GM23248 (cell line): ENCODE results near the gene ICE1. TPM values are rescaled to one million over a fixed set of nuclear protein-coding genes. Genes with fewer than 3 reads are reported as not detected.
A peak's percentile ranks its signal among the peaks of the same experiment; 100 is the strongest.

Source experiments
- DNase-seq: peaks from one replicate; pipeline ENCODE4 v3.0.0-alpha.2; 2015
- H2AFZ ChIP-seq: fragments of 200-600 bp; sonication (generic); 2 replicates; pipeline ENCODE4 v1.6.1; 2016; ENCODE audit warnings: antibody characterized with exemption
- H3F3A ChIP-seq: fragments of 200-600 bp; sonication (generic); 2 replicates; pipeline ENCODE4 v1.6.1; 2016; ENCODE audit warnings: mild to moderate bottlenecking, antibody characterized with exemption, mixed run types; ENCODE audit not compliant: insufficient read depth
- H3K27ac ChIP-seq: fragments of 200-600 bp; sonication (generic); 2 replicates; pipeline ENCODE4 v1.5.1; 2016; ENCODE audit warnings: mild to moderate bottlenecking
- H3K27me3 ChIP-seq: fragments of 200-600 bp; sonication (generic); replicated peaks from 2 replicates; pipeline ENCODE4 v1.6.1; 2016; ENCODE audit warnings: mild to moderate bottlenecking; ENCODE audit not compliant: insufficient read depth
- H3K36me3 ChIP-seq: fragments of 200-600 bp; sonication (generic); 2 replicates; pipeline ENCODE4 v1.6.1; 2016; ENCODE audit warnings: low read depth, mild to moderate bottlenecking
- H3K4me1 ChIP-seq: fragments of 200-600 bp; sonication (generic); 2 replicates; pipeline ENCODE4 v1.6.1; 2016; ENCODE audit warnings: mild to moderate bottlenecking; ENCODE audit not compliant: insufficient read depth
- H3K4me2 ChIP-seq: fragments of 200-600 bp; sonication (generic); one replicate; pipeline ENCODE4 v1.6.1; 2016; ENCODE audit warnings: mild to moderate bottlenecking; ENCODE audit not compliant: unreplicated experiment
- H3K4me3 ChIP-seq: fragments of 200-600 bp; sonication (generic); 2 replicates; pipeline ENCODE4 v1.5.1; 2016; ENCODE audit warnings: mild to moderate bottlenecking
- H3K79me2 ChIP-seq: fragments of 200-600 bp; sonication (generic); 2 replicates; pipeline ENCODE4 v1.6.1; 2016; ENCODE audit warnings: mild to moderate bottlenecking; ENCODE audit not compliant: insufficient read depth
- H3K9ac ChIP-seq: fragments of 200-600 bp; sonication (generic); 2 replicates; pipeline ENCODE4 v1.6.1; 2016; ENCODE audit warnings: mild to moderate bottlenecking
- H3K9me2 ChIP-seq: fragments of 200-600 bp; sonication (generic); 2 replicates; pipeline ENCODE4 v1.6.1; 2016; ENCODE audit warnings: mixed run types, mild to moderate bottlenecking, moderate library complexity; ENCODE audit not compliant: insufficient read depth
- H3K9me3 ChIP-seq: fragments of 200-600 bp; sonication (generic); one replicate; pipeline ENCODE4 v1.6.1; 2017; ENCODE audit warnings: low read depth
- H4K20me1 ChIP-seq: fragments of 200-600 bp; sonication (generic); 2 replicates; pipeline ENCODE4 v1.6.0; 2016; ENCODE audit not compliant: insufficient read depth
- EZH2 ChIP-seq: fragments of 200-600 bp; sonication (generic); IDR thresholded peaks from 2 replicates; pipeline ENCODE4 v1.6.1; 2018; ENCODE audit warnings: antibody characterized with exemption, mild to moderate bottlenecking; ENCODE audit not compliant: insufficient read depth, poor library complexity, severe bottlenecking
- EZH2phosphoT487 ChIP-seq: fragments of 200-600 bp; sonication (generic); IDR thresholded peaks from 2 replicates; pipeline ENCODE4 v1.6.1; 2018; ENCODE audit warnings: antibody characterized with exemption, moderate library complexity, mild to moderate bottlenecking, low read depth; ENCODE audit not compliant: insufficient read depth
- WGBS, 2 experiments: methylation state at CpG; one replicate each; pipeline ENCODE4 v1.1.6; 2015 to 2017; ENCODE audit warnings: low lambda C conversion rate in 2 of 2, low coverage in 1 of 2; ENCODE audit errors: missing lambda C conversion rate in 2 of 2; 5-methylcytosine and 5-hydroxymethylcytosine counted together
- in situ Hi-C: fragments of 300-500 bp; cut with MboI; formaldehyde crosslinking; loops from 2 replicates; pipeline ENCODE4 v1.15.0; 2020
- polyA plus RNA-seq: library from polyadenylated mRNA; unstranded; fragments of >200 nt; fragmentation: Nextera tagmentation; extraction: Ambion mirVana; gene quantifications from 2 replicates; pipeline ENCODE4 v1.2.1, GENCODE V29; 2016
- total RNA-seq: library from RNA; depleted of rRNA; stranded (reverse); fragments of >200 nt; shearing (Covaris generic); gene quantifications from 2 replicates; pipeline ENCODE4 v1.2.3, GENCODE V29; 2014; rRNA removed

The ICE1 gene
- total RNA-seq (13.4 and 17.0 TPM in 2 replicates), polyA plus RNA-seq (10.8 and 12.2 TPM in 2 replicates)

GRCh38 chr5:5421961-5422818 lies at the start of gene ICE1:
TSS of gene ICE1 (plus strand) at chr5:5422677. CDS start at chr5:5422916, 239 bp downstream.
- Histone ChIP-seq H3K9ac (peak within 1 kb of the TSS; percentile 91), H3K4me3 (peak within 1 kb of the TSS; percentile 98), H3K36me3 (no peaks in the 10 kb centered on the region), H3K27ac (peak within 1 kb of the TSS; percentile 93), H3K79me2 (peaks cover 46% of the 10 kb centered on the region), H3K9me2 (no peaks in the 10 kb centered on the region), H3K27me3 (no peaks in the 10 kb centered on the region), H3K4me2 (peak within 1 kb of the TSS; percentile 89), H3K4me1 (peaks cover 30% of the 10 kb centered on the region), H2AFZ (peak within 1 kb of the TSS; percentile 94), H4K20me1 (peaks cover 12% of the 10 kb centered on the region; the same call in 1 of the 2 replicates), H3K9me3 (no peaks in the 10 kb centered on the region), H3F3A (peaks cover 9% of the 10 kb centered on the region)
- 0 to 1% methylated on average over 38 to 48 of the region's 71 CpGs for WGBS, 2 experiments
- TF ChIP-seq EZH2phosphoT487: no peak
- no peak for TF ChIP-seq EZH2
- in situ Hi-C loops: no loop called here
- DNase-seq: peak; percentile 99

- no peak for DNase-seq
- Histone ChIP-seq H3K4me2 (no peak overlapping the region), H3K9me3 (no peaks in the 10 kb centered on the region), H3K79me2 (no peaks in the 10 kb centered on the region), H4K20me1 (no peaks in the 10 kb centered on the region), H2AFZ (no peak overlapping the region), H3K27ac (no peak overlapping the region), H3K36me3 (no peaks in the 10 kb centered on the region), H3F3A (peaks cover 8% of the 10 kb centered on the region; the same call in 1 of the 2 replicates), H3K9ac (no peak overlapping the region), H3K4me1 (peaks cover 13% of the 10 kb centered on the region; the same call in 1 of the 2 replicates), H3K4me3 (no peak overlapping the region), H3K27me3 (peaks cover 3% of the 10 kb centered on the region; the same call in 1 of the 2 replicates), H3K9me2 (no peaks in the 10 kb centered on the region)
- 56 to 61% methylated on average over 10 of the region's 10 CpGs for whole genome bisulfite sequencing, 2 experiments
- in situ Hi-C loops: no loop called here
- TF ChIP-seq EZH2: no peak
- TF ChIP-seq EZH2phosphoT487: no peak
Observed at GRCh38 chr5:5372930-5373329, 49.5 kb upstream of the ICE1 start.

GRCh38 chr5:5373351-5373989 lies 49.0 kb upstream of the ICE1 start:
- no peak overlapping the region for H3K4me2 ChIP-seq
- no peak overlapping the region for H3K27ac ChIP-seq
- no peak overlapping the region for H3K9ac ChIP-seq
- no peaks in the 10 kb centered on the region for H3K79me2 ChIP-seq
- H4K20me1 ChIP-seq: no peaks in the 10 kb centered on the region
- DNase-seq: peak; percentile 15
- 11 to 18% methylated on average over 2 of the region's 2 CpGs for WGBS, 2 experiments
- H3K9me2 ChIP-seq: no peaks in the 10 kb centered on the region
- H3K27me3 ChIP-seq: 0 out of 2 replicates have a peak, but pooled peaks cover 4% of the 10 kb centered on the region
- peaks cover 8% of the 10 kb centered on the region; the same call in 1 of the 2 replicates for H3F3A ChIP-seq
- TF ChIP-seq EZH2phosphoT487: no peak
- no peak for TF ChIP-seq EZH2
- in situ Hi-C loops: no loop called here
- H2AFZ ChIP-seq: no peak overlapping the region
- H3K4me1 ChIP-seq: peaks cover 13% of the 10 kb centered on the region; the same call in 1 of the 2 replicates
- no peaks in the 10 kb centered on the region for H3K9me3 ChIP-seq
- no peak overlapping the region for H3K4me3 ChIP-seq
- H3K36me3 ChIP-seq: no peaks in the 10 kb centered on the region

- Histone ChIP-seq H3K27ac (no peak overlapping the region), H3K79me2 (no peaks in the 10 kb centered on the region), H3K4me2 (peak overlapping the region; percentile 1), H3K27me3 (peaks cover 10% of the 10 kb centered on the region; the same call in 1 of the 2 replicates), H3K4me3 (no peak overlapping the region), H4K20me1 (no peaks in the 10 kb centered on the region), H3K4me1 (peaks cover 13% of the 10 kb centered on the region; the same call in 1 of the 2 replicates), H2AFZ (no peak overlapping the region), H3K9me2 (no peaks in the 10 kb centered on the region), H3K9ac (no peak overlapping the region), H3K36me3 (no peaks in the 10 kb centered on the region), H3K9me3 (no peaks in the 10 kb centered on the region), H3F3A (peaks cover 8% of the 10 kb centered on the region; the same call in 1 of the 2 replicates)
- in situ Hi-C loops: no loop called here
- WGBS, 2 experiments: 5 to 11% methylated on average over 6 of the region's 6 CpGs
- TF ChIP-seq EZH2 (no peak), EZH2phosphoT487 (no peak)
- DNase-seq: peak; percentile 62
Observed at GRCh38 chr5:5374009-5374715, 48.3 kb upstream of the ICE1 start.
